Omental fat pad (tissue), 4 donors: ENCODE data around the gene SUMF2. TPM values are rescaled to one million over a fixed set of nuclear protein-coding genes. Genes with fewer than 3 reads are reported as not detected.
"Not testable (repeated sequence)": the region's sequence is repeated elsewhere in the genome, so short reads cannot be mapped to it uniquely, and the experiment has no call there.

Experiments used
- ATAC-seq: fragments of 150-250 bp; one replicate; pipeline ENCODE4 v1.9.1; 2016; ENCODE audit warnings: mild to moderate bottlenecking, moderate library complexity; ENCODE audit not compliant: low FRiP score
- DNase-seq: peaks from one replicate; pipeline ENCODE4 v3.0.0-alpha.2; 2019; ENCODE audit warnings: low spot score
- total RNA-seq, 4 donors: library from RNA; depleted of rRNA; stranded (reverse); fragments of >200 nt; gene quantifications; one replicate each; pipeline ENCODE4 v1.1.0, GENCODE V29; 2016
- TF ChIP-seq, protein P1 (sequence below), 3 donors: fragments of 450-650 bp; IDR thresholded peaks; one replicate each; pipeline ENCODE4 v1.5.1; 2016 to 2017; ENCODE audit warnings: antibody characterized with exemption in 3 of 3, mild to moderate bottlenecking in 3 of 3, moderate library complexity in 2 of 3

The SUMF2 gene
- total RNA-seq, 4 donors from 2014 or later: 87.8 to 136 (median 123) TPM

- TF ChIP-seq, protein P1, sequence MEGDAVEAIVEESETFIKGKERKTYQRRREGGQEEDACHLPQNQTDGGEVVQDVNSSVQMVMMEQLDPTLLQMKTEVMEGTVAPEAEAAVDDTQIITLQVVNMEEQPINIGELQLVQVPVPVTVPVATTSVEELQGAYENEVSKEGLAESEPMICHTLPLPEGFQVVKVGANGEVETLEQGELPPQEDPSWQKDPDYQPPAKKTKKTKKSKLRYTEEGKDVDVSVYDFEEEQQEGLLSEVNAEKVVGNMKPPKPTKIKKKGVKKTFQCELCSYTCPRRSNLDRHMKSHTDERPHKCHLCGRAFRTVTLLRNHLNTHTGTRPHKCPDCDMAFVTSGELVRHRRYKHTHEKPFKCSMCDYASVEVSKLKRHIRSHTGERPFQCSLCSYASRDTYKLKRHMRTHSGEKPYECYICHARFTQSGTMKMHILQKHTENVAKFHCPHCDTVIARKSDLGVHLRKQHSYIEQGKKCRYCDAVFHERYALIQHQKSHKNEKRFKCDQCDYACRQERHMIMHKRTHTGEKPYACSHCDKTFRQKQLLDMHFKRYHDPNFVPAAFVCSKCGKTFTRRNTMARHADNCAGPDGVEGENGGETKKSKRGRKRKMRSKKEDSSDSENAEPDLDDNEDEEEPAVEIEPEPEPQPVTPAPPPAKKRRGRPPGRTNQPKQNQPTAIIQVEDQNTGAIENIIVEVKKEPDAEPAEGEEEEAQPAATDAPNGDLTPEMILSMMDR (IDR thresholded peaks at IDR 0.05): no peak
- DNase-seq: no peak
- peak; percentile 78 for ATAC-seq
These were observed 30.2 kb upstream of the SUMF2 start for GRCh38 chr7:56033671-56034432.

- TF ChIP-seq, protein P1 (IDR thresholded peaks at IDR 0.05): no peak
- ATAC-seq (no peak), DNase-seq (no peak)
These were observed 23.4 kb upstream of the SUMF2 start for GRCh38 chr7:56040730-56041129.

- not testable (repeated sequence) for ATAC-seq, DNase-seq
These were observed 18.3 kb upstream of the SUMF2 start for GRCh38 chr7:56045758-56046157.

- TF ChIP-seq, protein P1 (IDR thresholded peaks at IDR 0.05): no peak
- DNase-seq: no peak
- no peak for ATAC-seq
These were observed 17.2 kb upstream of the SUMF2 start for GRCh38 chr7:56046721-56047445.

- not testable (repeated sequence) for ATAC-seq, DNase-seq
These were observed 16.5 kb upstream of the SUMF2 start for GRCh38 chr7:56047446-56048116.

DNA sequence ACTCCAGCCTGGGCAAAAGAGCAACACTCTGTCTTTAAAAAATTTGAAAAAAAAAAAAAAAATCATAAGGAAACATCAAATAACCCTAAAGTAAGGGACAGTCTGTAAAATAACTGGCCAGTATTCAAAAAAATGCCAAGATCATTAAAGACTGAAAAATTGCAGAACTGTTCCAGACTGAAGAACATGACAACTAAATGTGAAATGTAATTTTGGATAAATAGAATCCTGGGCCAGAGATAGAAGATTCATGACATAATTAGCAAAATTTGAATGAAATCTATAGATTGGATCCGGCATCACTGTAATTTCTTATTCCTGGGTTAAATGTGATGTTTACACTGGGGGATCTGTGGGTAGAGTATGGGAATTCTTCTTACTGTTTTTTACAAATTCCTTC is 15.8 kb upstream of the SUMF2 start:
- DNase-seq (no peak), ATAC-seq (no peak)
- TF ChIP-seq, protein P1 (IDR thresholded peaks at IDR 0.05): no peak

GRCh38 chr7:56048763-56049162 is 15.3 kb upstream of the SUMF2 start:
- not testable (repeated sequence) for ATAC-seq, DNase-seq

GRCh38 chr7:56051053-56051338 is 13.1 kb upstream of the SUMF2 start:
- ATAC-seq: no peak
- TF ChIP-seq, protein P1 (IDR thresholded peaks at IDR 0.05): no peak
- no peak for DNase-seq
